NCI-H1694 treated with DMSO at 0.1 percent for 48 hours (cell line): ENCODE results near the gene LMAN1.
A peak's percentile ranks its signal among the peaks of the same experiment; 100 is the strongest.

Experiments
- DNase-seq: peaks from one replicate; lab custom pipeline; 2025; lab: John Stamatoyannopoulos, UW

Gene LMAN1

DNA sequence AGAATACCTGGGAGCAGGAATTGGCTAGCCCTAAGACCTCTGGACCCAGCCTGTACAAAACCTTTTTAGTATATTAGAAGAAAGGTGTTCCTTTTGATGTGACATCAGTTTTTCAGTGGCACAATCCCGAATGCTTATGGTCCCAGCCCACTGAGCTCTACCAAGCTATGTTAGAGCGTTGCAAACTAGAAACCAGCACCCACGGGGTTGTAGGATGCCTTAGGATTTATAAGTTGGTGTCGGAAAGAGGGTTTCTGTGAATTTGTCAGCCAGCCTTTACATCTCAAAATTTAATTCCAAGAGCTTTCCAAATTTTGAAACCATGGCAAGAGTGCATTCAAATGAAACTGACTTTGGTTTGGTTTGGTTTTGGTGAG lies 499 bp upstream of the LMAN1 start:
- DNase-seq: no peak

DNA sequence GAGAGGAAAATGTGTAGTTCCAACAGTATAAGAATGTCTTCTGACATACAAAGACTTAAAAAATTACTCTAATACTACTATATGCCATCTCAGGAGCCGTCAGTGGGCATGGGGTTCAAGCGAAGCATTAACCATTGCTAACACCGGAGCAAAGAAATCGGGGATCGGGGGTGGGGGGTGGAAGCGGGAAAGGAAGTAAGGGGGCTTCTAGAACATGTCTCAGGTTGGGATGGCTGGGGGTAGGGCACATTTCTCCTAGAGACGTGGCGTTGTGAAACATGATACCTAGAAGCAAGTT lies 702 bp downstream of the LMAN1 start:
- DNase-seq: no peak

DNA sequence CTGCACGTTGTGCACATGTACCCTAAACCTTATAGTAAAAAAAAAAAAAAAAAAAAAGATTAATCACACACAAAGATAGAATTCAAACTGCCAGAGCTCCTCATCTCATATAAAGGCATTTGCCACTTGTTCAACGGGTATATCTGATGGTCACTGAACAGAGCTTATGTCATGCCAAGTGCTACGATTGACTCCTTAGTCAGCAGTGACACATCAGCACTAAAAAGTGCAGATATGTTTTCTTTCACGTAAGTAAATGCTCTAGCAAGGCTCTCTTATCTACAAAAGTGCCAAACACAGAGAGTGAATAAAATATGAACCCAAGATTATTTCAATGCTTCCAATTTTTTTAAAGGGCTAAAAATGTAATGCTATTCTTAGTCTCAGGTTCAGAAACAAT lies 1.1 kb downstream of the LMAN1 start:
- no peak for DNase-seq

DNA sequence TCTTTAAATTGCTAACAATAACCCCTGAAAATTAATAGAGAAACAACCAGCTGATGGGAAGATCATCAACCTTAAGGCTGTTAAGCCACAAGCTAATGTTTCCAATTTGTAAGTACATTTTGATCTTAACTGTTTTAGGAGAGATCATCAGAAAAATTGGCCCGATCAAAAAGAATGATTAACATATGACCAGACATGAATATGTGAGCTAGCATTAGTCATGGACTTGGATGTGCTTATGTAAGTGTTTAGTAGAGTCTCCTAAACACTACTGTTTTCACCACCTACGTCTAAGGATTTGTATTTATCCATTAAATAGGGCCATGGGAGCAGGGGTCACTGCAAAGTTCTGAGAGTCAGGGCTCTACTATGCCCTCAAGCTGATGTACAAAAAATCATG lies 4.3 kb downstream of the LMAN1 start:
- no peak for DNase-seq

GRCh38 chr18:59353079-59353680 lies 5.9 kb downstream of the LMAN1 start:
- no peak for DNase-seq

- DNase-seq: no peak
Measured at GRCh38 chr18:59352250-59352855, 6.7 kb downstream of the LMAN1 start.

DNA sequence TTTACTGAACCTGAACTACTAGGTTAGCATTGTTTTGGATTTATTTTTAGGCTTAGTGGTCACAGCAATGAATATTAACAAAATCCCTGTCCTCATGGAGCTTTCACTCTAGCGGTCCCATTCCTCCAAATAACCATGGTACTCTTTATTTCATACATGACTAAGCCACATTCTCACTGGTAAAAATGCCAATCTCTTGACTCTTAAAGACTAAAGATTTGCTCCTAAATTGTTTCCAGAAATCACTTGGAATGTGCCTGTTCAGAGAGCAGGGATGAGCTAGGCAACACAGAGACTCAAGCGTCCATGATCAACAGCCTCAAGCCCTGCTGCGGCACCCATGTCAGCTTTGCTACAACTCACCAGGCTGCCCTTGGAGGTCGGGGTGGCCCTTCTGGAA lies 13.5 kb downstream of the LMAN1 start:
- DNase-seq: no peak

DNA sequence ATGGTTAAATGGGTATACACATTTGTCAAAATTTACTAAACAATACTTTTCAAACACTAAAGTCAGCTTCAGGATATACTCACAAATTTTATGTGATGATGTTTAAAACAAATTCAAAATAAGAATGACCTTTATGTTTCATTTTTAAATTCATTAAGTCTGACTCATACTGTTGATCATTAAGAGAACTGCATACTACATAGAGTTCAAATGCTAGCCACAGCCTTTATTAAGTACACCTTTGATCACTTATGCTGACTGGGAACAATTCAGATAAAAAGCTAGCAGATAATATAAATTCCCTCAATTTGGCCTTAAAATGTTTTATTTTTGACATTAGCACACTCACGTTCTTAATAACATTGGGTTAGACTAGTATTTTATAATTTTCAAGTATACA lies 14.1 kb downstream of the LMAN1 start:
- no peak for DNase-seq

DNA sequence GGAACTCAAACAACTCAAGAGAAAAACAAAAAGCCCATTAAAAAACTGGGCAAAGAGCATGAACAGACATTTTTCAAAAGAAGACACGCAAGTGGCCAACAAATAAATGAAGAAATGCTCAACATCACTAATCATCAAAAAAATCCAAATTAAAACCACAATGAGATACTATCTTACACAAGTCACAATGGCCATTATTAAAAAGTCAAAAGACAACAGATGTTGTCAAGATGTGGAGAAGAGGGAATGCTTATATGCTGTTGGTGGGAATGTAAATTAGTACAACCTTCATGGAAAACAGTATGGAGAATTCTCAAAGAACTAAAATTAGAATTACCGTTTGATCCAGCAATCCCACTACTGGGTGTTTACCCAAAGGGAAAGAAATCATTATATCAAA lies 15.1 kb downstream of the LMAN1 start:
- no peak for DNase-seq

- DNase-seq: no peak
Measured at GRCh38 chr18:59340817-59341216, 18.2 kb downstream of the LMAN1 start.

DNA sequence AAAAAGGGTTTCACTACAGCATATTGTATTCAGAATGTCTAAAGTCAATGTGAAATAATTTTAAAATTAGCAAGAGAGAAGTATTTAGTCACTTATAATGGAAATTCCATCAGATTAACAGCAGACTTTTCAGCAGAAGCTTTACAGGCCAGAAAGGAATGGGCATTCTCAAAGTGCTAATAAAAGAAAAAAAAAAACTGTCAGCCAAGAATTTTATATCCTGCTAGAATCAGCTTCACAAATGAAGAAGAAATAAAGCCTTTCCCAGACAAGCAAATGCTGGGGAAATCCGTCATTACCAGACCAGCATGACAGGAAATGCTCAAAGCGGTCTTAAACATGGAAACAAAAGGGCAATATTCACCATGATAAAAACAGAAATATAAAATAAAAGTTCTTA lies 18.8 kb downstream of the LMAN1 start:
- no peak for DNase-seq

GRCh38 chr18:59332986-59333385 lies 26.1 kb downstream of the LMAN1 start:
- no peak for DNase-seq

DNA sequence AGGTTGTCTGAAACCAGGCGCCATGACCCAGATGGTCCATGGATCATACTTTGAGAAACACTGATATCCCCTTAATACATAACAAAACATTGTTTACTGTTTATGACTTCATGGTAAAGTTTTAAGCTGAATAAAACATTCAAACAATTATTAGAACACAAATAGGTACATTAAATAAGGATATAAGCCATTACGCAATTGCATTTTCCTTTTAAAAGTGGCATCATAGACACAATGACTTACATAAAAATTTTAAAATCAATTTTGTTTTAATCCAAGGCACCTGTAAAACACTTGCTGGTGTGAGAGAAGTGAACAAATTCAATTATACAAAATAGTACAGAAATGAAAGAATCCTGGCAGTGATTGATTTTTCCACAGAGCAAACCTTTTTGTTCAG lies 30.4 kb downstream of the LMAN1 start:
- no peak for DNase-seq

GRCh38 chr18:59325965-59326364 lies 33.1 kb downstream of the LMAN1 start:
- DNase-seq: no peak

GRCh38 chr18:59324623-59324971 lies 34.5 kb downstream of the LMAN1 start:
- DNase-seq: no peak

GRCh38 chr18:59323931-59324622 lies 35.0 kb downstream of the LMAN1 start:
- no peak for DNase-seq

GRCh38 chr18:59318460-59319050 lies 40.5 kb downstream of the LMAN1 start, which contains the start of gene CPLX4:
Gene CPLX4, minus strand, starts transcription at chr18:59318649. Its CDS starts 187 bp downstream, at chr18:59318462.
- no peak for DNase-seq

DNA sequence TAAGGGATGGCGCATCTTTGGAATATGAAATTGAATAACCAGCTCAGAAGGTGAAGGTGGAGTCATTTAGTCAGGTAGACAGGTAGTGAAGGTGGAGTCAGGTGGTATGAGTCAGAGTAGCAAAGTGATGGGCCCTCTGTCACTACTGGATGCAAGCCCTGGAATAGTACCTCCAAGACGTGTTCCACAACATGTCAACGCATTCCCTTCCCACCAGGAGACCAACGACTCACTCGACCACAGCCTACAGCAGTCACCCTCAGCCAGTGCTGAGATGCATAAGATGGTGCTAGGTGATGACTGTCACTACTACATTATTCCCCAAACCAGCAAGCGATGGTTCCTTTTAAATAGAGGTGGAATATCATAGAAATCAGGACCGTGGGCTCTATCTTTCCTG lies 47.4 kb downstream of the LMAN1 start:
- no peak for DNase-seq

GRCh38 chr18:59308938-59309260 lies 50.2 kb downstream of the LMAN1 start:
- DNase-seq: no peak

DNA sequence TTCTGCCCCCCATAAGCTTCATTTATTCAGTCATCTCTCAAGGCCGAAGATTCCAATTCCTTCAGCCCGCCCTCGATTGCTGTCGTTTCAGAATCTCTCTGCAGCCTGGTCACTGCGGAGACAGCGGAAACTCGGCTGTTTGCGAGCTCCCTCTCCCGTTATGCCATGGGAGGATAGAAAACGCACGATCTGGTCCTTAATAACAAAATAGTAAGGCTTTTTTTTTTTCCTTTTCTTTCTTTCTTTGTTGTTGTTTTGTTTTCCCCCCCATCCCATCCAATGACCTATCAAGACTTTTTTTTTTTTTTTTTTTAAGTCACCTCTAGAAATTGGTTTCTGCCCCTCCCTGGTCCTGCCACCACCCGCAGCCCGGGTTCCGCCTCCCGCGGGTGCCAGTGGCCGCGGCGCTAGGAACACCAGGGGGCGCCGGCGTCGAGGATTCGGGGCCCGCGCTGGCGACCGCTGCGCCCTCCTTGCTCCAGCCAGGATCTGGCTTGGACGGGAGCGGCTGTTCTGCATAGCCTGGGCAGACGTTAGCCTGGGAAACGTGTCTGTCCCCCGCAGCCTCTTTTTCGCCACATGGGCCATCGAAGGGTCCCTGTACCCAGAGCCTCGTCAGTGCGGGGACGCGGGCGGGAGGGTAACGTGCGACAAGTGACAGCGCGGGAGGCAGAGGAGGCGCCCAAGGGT lies 50.7 kb downstream of the LMAN1 start:
- DNase-seq: peak; percentile 55

GRCh38 chr18:59306640-59307039 lies 52.4 kb downstream of the LMAN1 start:
- DNase-seq: no peak

DNA sequence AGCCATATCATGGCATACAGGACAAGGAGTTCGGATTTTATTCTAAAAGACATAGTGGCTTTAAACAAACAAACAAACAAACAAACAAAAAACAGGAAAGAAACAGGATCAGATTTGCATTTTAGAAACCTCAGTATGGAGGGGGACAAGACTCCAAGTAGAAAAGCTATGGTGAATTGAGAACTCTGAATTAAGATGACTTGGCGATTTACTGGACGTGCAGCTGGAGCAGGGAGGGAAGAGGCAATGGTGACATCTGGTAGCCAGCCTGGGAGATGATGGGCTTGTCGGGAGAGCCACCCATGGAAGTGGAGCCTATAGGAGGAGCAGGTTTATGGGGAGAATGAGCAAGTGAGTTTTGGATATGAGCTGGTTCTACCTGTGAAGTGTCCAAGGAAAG lies 53.8 kb downstream of the LMAN1 start:
- DNase-seq: no peak

- DNase-seq: no peak
Measured at GRCh38 chr18:59303656-59304195, 55.3 kb downstream of the LMAN1 start.
